ENCODE results near the gene PARD3B. TPM values are rescaled to one million over a fixed set of nuclear protein-coding genes. Genes with fewer than 3 reads are reported as not detected.

Gene PARD3B
- total and polyA plus RNA-seq, 2 of the 13 experiments (the other 11 are each of a cell fraction or from before 2014, with no cell fraction given): 0.71 to 2.3 TPM

GRCh38 chr2:204849892-204850291, 304.6 kb downstream of the PARD3B start:
- no peak for DNase-seq (ENCODE audit: low spot score)
- Histone ChIP-seq H3K9me3 (ENCODE audit: low read length) (peaks cover 42% of the 10 kb centered on the region), H3K27me3 (ENCODE audit: control insufficient read depth in 1 of 2, insufficient read depth in 2 of 2, low read length in 2 of 2) (no peaks in the 10 kb centered on the region), H3K9ac (ENCODE audit: insufficient read depth, low read depth, low read length) (no peak overlapping the region), H4K20me1 (ENCODE audit: insufficient read depth, low read length) (no peaks in the 10 kb centered on the region), H3K4me3 (replicated peaks in 1 of 3; ENCODE audit: insufficient read depth in 1 of 3, low read depth in 2 of 3, low read length in 3 of 3) (no peak overlapping the region), H2AFZ (ENCODE audit: low read length) (no peak overlapping the region), H3K36me3 (replicated peaks in 1 of 2; ENCODE audit: control insufficient read depth in 1 of 2, insufficient read depth in 2 of 2, low read length in 2 of 2) (no peaks in the 10 kb centered on the region), H3K4me1 (ENCODE audit: insufficient read depth, low read length) (no peaks in the 10 kb centered on the region), H3K4me2 (ENCODE audit: low read depth, low read length) (no peak overlapping the region), H3K79me2 (ENCODE audit: insufficient read depth, low read length) (no peaks in the 10 kb centered on the region), H3K27ac (ENCODE audit: extremely low read length, insufficient read depth, low read length) (no peak overlapping the region)
- no peak for FAIRE-seq
- no peak for TF ChIP-seq NONO (IDR thresholded peaks at IDR 0.05)
- TF ChIP-seq NONO (CRISPR knock-in tag; conservative IDR thresholded peaks at IDR 0.05): no peak
- no peak for TF ChIP-seq TGIF2 (CRISPR knock-in tag; IDR thresholded peaks at IDR 0.05)
- TF ChIP-seq ZNF33B (CRISPR knock-in tag; IDR thresholded peaks at IDR 0.05): no peak
- no peak for TF ChIP-seq GFI1 (CRISPR knock-in tag; IDR thresholded peaks at IDR 0.05; ENCODE audit: borderline replicate concordance)
- no peak for TF ChIP-seq ZNF335 (CRISPR knock-in tag; IDR thresholded peaks at IDR 0.05)
- no peak for TF ChIP-seq NFKBIZ (CRISPR knock-in tag; IDR thresholded peaks at IDR 0.05)
- no peak for TF ChIP-seq ZNF383 (CRISPR knock-in tag; IDR thresholded peaks at IDR 0.05; ENCODE audit: borderline replicate concordance)
- TF ChIP-seq TMF1 (CRISPR knock-in tag; IDR thresholded peaks at IDR 0.05; ENCODE audit: low read depth): no peak
- no peak for TF ChIP-seq LBX2 (CRISPR knock-in tag; IDR thresholded peaks at IDR 0.05; ENCODE audit: borderline replicate concordance)
- no peak for TF ChIP-seq RFX1 (IDR thresholded peaks at IDR 0.05)
- TF ChIP-seq ZNF256 (CRISPR knock-in tag; conservative IDR thresholded peaks at IDR 0.05): no peak
- TF ChIP-seq KMT2B (CRISPR knock-in tag; IDR thresholded peaks at IDR 0.05): no peak
- no peak for TF ChIP-seq GABPB1 (CRISPR knock-in tag; IDR thresholded peaks at IDR 0.05)
- TF ChIP-seq JUN (CRISPR knock-in tag; IDR thresholded peaks at IDR 0.05): no peak
- no peak for TF ChIP-seq ZNF275 (CRISPR knock-in tag; IDR thresholded peaks at IDR 0.05; ENCODE audit: borderline replicate concordance)
- TF ChIP-seq ZNF253 (CRISPR knock-in tag; IDR thresholded peaks at IDR 0.05; ENCODE audit: borderline replicate concordance): no peak
- no peak for TF ChIP-seq RXRB (CRISPR knock-in tag; IDR thresholded peaks at IDR 0.05; ENCODE audit: borderline replicate concordance)
- POLR2A ChIA-PET: no interaction called here
- ATAC-seq: no peak
- in situ Hi-C loops (cut with HindIII; ENCODE audit: extremely low pct_ligation_motif_present, low pct_unique_long_range_greater_than_20kb) (no loop called here), intact Hi-C loops (cut with micrococcal nuclease; ENCODE audit: unreplicated experiment) (no loop called here)
- CTCF ChIA-PET (ENCODE audit: low intra/inter-chr PET ratio, low total read pairs): no interaction called here
- BruUV-seq (replicated peaks): no TSS peak
- WGBS (ENCODE audit: low lambda C conversion rate): 83% methylated on average over 3 of the region's 3 CpGs

Measured in HepG2 (cell line).